ENCODE measurements around the gene ADAMTSL2.

ADAMTSL2 gene

DNA sequence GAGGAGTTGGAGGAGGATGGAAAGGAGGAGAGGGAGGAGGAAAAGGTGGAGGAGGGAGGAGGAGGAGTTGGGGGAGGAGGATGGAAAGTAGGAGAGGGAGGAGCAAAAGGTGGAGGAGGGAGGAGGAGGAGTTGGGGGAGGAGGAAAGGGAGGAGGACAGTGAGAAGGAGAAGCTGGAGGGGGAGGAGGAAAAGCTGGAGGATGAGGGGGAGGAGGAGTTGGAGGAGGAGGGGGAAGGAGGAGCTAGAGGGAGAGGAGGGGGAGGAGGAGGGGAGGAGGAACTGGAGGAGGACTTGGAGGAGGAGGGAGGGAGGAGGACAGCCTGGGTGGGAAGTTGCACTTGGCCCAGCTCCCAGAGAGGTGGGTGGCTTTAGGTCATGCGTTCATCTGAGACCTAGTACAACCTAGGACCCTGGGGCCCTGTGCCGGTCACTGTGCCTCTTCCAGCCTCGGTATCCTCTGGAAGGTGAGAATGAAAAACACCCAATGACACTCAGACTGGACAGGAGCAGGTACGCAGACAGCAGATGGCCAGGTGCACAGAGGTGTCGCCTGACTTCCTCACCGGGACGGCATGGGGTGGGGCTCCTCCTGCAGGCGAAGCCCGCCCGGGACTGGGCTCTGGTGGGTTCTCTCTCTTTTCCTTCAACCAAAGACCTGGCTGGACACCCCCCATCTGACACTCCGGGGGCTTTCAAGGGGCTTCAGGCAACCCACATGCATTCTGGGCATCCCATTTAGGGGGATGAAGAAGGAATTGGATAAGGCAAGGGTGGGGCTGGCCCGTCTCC lies 43.4 kb upstream of the ADAMTSL2 start:
- no peak overlapping the region for H3K4me3 ChIP-seq (replicated peaks; ENCODE audit: low read depth, low read length)
- no peak for DNase-seq (ENCODE audit: extremely low read depth, low read depth)
- TF ChIP-seq, protein P1, sequence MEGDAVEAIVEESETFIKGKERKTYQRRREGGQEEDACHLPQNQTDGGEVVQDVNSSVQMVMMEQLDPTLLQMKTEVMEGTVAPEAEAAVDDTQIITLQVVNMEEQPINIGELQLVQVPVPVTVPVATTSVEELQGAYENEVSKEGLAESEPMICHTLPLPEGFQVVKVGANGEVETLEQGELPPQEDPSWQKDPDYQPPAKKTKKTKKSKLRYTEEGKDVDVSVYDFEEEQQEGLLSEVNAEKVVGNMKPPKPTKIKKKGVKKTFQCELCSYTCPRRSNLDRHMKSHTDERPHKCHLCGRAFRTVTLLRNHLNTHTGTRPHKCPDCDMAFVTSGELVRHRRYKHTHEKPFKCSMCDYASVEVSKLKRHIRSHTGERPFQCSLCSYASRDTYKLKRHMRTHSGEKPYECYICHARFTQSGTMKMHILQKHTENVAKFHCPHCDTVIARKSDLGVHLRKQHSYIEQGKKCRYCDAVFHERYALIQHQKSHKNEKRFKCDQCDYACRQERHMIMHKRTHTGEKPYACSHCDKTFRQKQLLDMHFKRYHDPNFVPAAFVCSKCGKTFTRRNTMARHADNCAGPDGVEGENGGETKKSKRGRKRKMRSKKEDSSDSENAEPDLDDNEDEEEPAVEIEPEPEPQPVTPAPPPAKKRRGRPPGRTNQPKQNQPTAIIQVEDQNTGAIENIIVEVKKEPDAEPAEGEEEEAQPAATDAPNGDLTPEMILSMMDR (IDR thresholded peaks at IDR 0.05; ENCODE audit: low read depth, low read length, missing control alignments) = no peak

DNA sequence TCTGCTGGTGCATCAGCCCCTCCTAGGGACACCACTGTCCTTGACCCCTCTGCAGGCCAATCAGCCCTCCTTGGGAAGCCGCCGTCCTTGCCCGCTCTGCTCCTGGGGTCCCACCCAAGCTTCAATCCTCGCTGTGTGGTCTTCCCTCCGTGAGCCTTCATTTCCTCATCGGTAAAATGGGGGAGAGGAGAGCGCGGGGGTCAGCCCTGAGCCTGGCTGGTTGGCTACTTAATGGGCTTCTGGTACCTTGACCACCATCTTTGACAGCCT lies 42.9 kb upstream of the ADAMTSL2 start:
- no peak for DNase-seq (ENCODE audit: extremely low read depth, low read depth)
- no peak overlapping the region for H3K4me3 ChIP-seq (replicated peaks; ENCODE audit: low read depth, low read length)
- TF ChIP-seq, protein P1 (IDR thresholded peaks at IDR 0.05; ENCODE audit: low read depth, low read length, missing control alignments) = no peak

- no peak for DNase-seq (ENCODE audit: extremely low read depth, low read depth)
- TF ChIP-seq, protein P1 (IDR thresholded peaks at IDR 0.05; ENCODE audit: low read depth, low read length, missing control alignments) = no peak
- H3K4me3 ChIP-seq (replicated peaks; ENCODE audit: low read depth, low read length) = no peak overlapping the region
These were observed 42.2 kb upstream of the ADAMTSL2 start for GRCh38 chr9:133492061-133493021.

DNA sequence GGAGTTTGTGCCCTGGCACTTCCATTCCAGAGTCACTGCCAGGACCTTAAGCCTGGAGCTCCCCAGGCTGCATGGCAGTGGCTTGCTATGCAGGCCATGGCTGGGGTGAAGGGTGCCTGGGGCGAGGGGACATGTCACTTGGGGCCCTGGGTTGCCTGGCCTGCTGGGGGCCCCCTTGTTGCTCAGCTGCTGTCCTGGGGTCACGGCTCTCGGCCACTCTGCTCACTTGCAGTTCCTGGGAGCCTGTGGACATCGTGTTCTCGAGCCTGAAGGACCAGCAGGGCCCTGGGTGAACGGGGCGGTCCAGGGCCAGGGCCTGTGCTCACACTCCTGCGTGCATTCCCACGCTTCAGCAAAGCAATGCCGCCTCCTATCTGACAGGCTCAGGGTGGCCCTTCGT lies 41.1 kb upstream of the ADAMTSL2 start:
- TF ChIP-seq, protein P1 (IDR thresholded peaks at IDR 0.05; ENCODE audit: low read depth, low read length, missing control alignments) = no peak
- no peak for DNase-seq (ENCODE audit: extremely low read depth, low read depth)
- H3K4me3 ChIP-seq (replicated peaks; ENCODE audit: low read depth, low read length) = no peak overlapping the region

DNA sequence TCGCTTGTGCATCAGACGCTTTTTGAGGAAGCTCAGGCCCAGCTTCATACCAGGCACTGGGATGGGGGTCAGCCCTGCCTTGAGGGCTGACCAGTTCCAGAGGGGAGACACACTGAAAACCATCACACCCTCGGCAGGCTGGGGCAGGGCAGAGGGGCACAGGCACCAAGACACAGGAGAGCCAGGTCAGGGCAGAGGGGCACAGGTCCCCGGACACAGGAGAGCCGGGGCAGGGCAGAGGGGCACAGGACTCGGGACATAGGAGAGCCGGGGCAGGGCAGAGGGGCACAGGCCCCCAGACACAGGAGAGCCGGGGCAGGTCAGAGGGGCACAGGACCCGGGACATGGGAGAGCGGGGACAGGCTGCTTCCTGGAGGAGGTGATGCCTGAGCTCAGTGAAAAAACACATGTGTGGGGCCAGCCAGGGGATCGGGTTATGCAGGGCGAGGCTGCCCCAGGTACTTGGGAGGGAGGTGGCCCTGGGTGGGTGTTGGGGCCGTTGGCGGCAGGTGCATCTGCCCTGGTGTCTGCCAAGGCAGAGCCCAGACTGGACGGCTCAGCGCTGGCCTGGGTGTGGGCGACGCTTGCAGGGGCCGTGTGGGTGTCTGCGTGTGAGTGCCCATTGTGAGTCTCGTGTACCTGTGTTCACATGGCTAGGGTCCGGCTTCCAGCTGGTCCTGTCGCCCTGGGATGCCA lies 40.5 kb upstream of the ADAMTSL2 start:
- DNase-seq (ENCODE audit: extremely low read depth, low read depth) = no peak
- TF ChIP-seq, protein P1 (IDR thresholded peaks at IDR 0.05; ENCODE audit: low read depth, low read length, missing control alignments) = no peak

GRCh38 chr9:133494636-133495326 lies 39.7 kb upstream of the ADAMTSL2 start:
- TF ChIP-seq, protein P1 (IDR thresholded peaks at IDR 0.05; ENCODE audit: low read depth, low read length, missing control alignments) = no peak
- no peak overlapping the region for H3K4me3 ChIP-seq (replicated peaks; ENCODE audit: low read depth, low read length)
- no peak for DNase-seq (ENCODE audit: extremely low read depth, low read depth)

More for the DNA sequence above, 40.5 kb upstream of the ADAMTSL2 start:
- H3K4me3 ChIP-seq (replicated peaks; ENCODE audit: low read depth, low read length) = no peak overlapping the region

Measured in HFF-Myc (cell line).